ENCODE measurements around the gene NT5DC3. TPM values are rescaled to one million over a fixed set of nuclear protein-coding genes. Genes with fewer than 3 reads are reported as not detected.
A peak's percentile ranks its signal among the peaks of the same experiment; 100 is the strongest.

Gene NT5DC3
- total and polyA plus RNA-seq, 4 donors, result 1.3 to 9.0 (median 4.4) TPM

- Histone ChIP-seq H3K9ac (ENCODE audit: low read depth in 1 of 2, low read length in 2 of 2) (no peak overlapping the region), H3K4me3 (ENCODE audit: low read depth in 1 of 3, low read length in 3 of 3) (no peak overlapping the region), H3K27ac (ENCODE audit: low read depth in 1 of 2, low read length in 2 of 2) (no peak overlapping the region), H3K36me3 (ENCODE audit: control insufficient read depth in 4 of 4, insufficient read depth in 3 of 4, low read depth in 1 of 4, low read length in 3 of 4) (peaks cover 4 to 21% (median 14%) of the 10 kb centered on the region in 4 donors), H3K27me3 (ENCODE audit: control insufficient read depth in 4 of 4, insufficient read depth in 4 of 4, low read length in 3 of 4) (no peaks in the 10 kb centered on the region), H3K4me1 (ENCODE audit: control insufficient read depth in 4 of 4, insufficient read depth in 4 of 4, low read length in 3 of 4) (no peaks in the 10 kb centered on the region), H3K9me3 (ENCODE audit: control insufficient read depth in 4 of 4, low read length in 3 of 4) (no peaks in the 10 kb centered on the region)
- WGBS, result 88% methylated on average over 10 of the region's 10 CpGs
- DNase-seq (ENCODE audit: low spot score), result no peak
- TF ChIP-seq, protein P1, sequence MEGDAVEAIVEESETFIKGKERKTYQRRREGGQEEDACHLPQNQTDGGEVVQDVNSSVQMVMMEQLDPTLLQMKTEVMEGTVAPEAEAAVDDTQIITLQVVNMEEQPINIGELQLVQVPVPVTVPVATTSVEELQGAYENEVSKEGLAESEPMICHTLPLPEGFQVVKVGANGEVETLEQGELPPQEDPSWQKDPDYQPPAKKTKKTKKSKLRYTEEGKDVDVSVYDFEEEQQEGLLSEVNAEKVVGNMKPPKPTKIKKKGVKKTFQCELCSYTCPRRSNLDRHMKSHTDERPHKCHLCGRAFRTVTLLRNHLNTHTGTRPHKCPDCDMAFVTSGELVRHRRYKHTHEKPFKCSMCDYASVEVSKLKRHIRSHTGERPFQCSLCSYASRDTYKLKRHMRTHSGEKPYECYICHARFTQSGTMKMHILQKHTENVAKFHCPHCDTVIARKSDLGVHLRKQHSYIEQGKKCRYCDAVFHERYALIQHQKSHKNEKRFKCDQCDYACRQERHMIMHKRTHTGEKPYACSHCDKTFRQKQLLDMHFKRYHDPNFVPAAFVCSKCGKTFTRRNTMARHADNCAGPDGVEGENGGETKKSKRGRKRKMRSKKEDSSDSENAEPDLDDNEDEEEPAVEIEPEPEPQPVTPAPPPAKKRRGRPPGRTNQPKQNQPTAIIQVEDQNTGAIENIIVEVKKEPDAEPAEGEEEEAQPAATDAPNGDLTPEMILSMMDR (IDR thresholded peaks at IDR 0.05; ENCODE audit: low read depth, low read length, missing input control), result no peak
- TF ChIP-seq REST (IDR thresholded peaks at IDR 0.05), result no peak
- no peak for TF ChIP-seq EGR1 (IDR thresholded peaks at IDR 0.05; ENCODE audit: low read depth in 2 of 2)
- no peak for TF ChIP-seq MAX (IDR thresholded peaks at IDR 0.05)
- TF ChIP-seq RXRA (IDR thresholded peaks at IDR 0.05), result no peak
- TF ChIP-seq HNF4G (IDR thresholded peaks at IDR 0.05), result no peak
- TF ChIP-seq YY1 (IDR thresholded peaks at IDR 0.05), result no peak
- TF ChIP-seq ZBTB33 (IDR thresholded peaks at IDR 0.05), result no peak
- TF ChIP-seq RAD21 (IDR thresholded peaks at IDR 0.05), result no peak
These were observed 49.6 kb downstream of the NT5DC3 start for GRCh38 chr12:103791350-103791920.

DNA sequence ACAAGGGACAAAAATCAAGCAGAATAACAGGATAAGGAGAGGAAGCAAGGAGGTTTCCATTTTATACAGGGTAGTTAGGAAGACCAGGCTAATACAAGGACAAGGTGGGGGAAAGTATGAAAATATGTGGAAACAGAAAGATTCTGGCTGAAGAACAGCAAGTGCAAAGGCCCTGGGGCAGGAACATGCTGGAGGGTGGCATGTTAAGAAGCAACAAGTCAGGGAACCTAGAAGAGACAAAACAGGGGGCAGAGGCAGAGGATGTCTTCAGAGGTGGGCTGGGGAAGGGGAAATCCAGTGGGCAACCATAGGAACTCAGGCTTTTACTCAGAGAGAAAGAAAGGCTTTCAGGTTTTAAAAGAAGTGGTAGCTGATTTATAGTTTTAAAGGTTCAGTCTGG, 54.8 kb downstream of the NT5DC3 start:
- Histone ChIP-seq H3K9me3 (ENCODE audit: control insufficient read depth in 4 of 4, low read length in 3 of 4) (no peaks in the 10 kb centered on the region), H3K27ac (ENCODE audit: low read depth in 1 of 2, low read length in 2 of 2) (peak overlapping the region in 1 of 2 donors; percentile 70), H3K36me3 (ENCODE audit: control insufficient read depth in 4 of 4, insufficient read depth in 3 of 4, low read depth in 1 of 4, low read length in 3 of 4) (peaks cover 0 to 3% (median 3%) of the 10 kb centered on the region in 4 donors), H3K4me1 (ENCODE audit: control insufficient read depth in 4 of 4, insufficient read depth in 4 of 4, low read length in 3 of 4) (peaks cover 5 to 28% (median 24%) of the 10 kb centered on the region in 4 donors), H3K27me3 (ENCODE audit: control insufficient read depth in 4 of 4, insufficient read depth in 4 of 4, low read length in 3 of 4) (no peaks in the 10 kb centered on the region), H3K9ac (ENCODE audit: low read depth in 1 of 2, low read length in 2 of 2) (no peak overlapping the region), H3K4me3 (ENCODE audit: low read depth in 1 of 3, low read length in 3 of 3) (no peak overlapping the region)
- TF ChIP-seq, protein P1 (IDR thresholded peaks at IDR 0.05; ENCODE audit: low read depth, low read length, missing input control), result no peak
- TF ChIP-seq GABPA (IDR thresholded peaks at IDR 0.05 in 1 of 2, conservative IDR thresholded peaks at IDR 0.05 in 1 of 2) (no peak), FOXA2 (IDR thresholded peaks at IDR 0.05) (no peak), MAX (IDR thresholded peaks at IDR 0.05) (no peak), FOXA1 (IDR thresholded peaks at IDR 0.05) (no peak), YY1 (IDR thresholded peaks at IDR 0.05) (no peak), RAD21 (IDR thresholded peaks at IDR 0.05) (no peak), JUND (IDR thresholded peaks at IDR 0.05) (no peak), ATF3 (IDR thresholded peaks at IDR 0.05) (no peak), RXRA (IDR thresholded peaks at IDR 0.05) (no peak), SP1 (IDR thresholded peaks at IDR 0.05) (no peak), ZBTB33 (IDR thresholded peaks at IDR 0.05) (no peak), TAF1 (conservative IDR thresholded peaks at IDR 0.05) (no peak), HNF4G (IDR thresholded peaks at IDR 0.05) (no peak), HNF4A (conservative IDR thresholded peaks at IDR 0.05) (no peak)
- DNase-seq (ENCODE audit: low spot score), result no peak
